SKM-1 (cell line): Measurements from ENCODE around the gene AKAP10.
"Not testable (repeated sequence)": the region's sequence is repeated elsewhere in the genome, so short reads cannot be mapped to it uniquely, and the experiment has no call there.

Experiments used
- DNase-seq: peaks from one replicate; lab custom pipeline; 2025; ENCODE audit not compliant: unreplicated experiment; lab: John Stamatoyannopoulos, UW

The AKAP10 gene

DNA sequence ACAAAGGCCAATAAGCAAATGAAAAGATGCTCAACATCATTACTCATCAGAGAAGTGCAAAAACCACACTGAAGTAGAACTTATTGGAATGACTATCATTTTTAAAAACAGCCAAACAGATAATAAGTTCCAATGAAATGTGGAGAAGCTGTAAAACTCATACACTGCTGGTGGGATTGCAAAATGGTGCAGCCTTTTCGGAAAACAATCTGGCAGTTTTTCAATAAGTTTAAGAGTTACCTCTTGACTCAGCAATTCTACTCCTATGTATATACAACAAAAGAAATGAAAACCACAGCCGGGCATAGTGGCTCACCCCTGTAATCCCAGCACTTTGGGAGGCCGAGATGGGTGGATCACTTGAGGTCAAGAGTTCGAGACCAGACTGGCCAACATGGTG is 49.3 kb downstream of the AKAP10 start:
- no peak for DNase-seq

- no peak for DNase-seq
These were observed 62.2 kb downstream of the AKAP10 start for GRCh38 chr17:19915245-19915978.

- DNase-seq = no peak
These were observed 66.6 kb downstream of the AKAP10 start for GRCh38 chr17:19911033-19911432.

GRCh38 chr17:19909139-19909538 is 68.5 kb downstream of the AKAP10 start:
- no peak for DNase-seq

DNA sequence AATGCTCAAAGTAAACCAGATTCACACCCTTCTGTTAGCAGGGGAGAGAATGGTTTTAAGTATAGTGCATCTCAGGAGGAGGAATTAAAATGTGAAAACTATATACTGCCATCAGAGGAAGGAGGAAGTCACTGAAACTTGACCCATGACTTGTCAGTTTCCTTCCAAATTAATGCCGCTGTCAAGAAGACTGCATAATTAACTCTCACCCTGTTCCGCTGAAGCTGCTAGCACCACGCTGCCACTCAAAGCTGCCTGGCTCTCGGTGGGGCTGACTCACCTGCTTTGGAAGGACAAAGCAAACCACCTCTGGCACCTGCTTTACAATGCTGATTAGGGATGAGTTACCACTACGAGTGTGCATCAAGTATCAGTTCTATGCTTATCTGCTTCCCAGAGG is 72.1 kb downstream of the AKAP10 start:
- no peak for DNase-seq

DNA sequence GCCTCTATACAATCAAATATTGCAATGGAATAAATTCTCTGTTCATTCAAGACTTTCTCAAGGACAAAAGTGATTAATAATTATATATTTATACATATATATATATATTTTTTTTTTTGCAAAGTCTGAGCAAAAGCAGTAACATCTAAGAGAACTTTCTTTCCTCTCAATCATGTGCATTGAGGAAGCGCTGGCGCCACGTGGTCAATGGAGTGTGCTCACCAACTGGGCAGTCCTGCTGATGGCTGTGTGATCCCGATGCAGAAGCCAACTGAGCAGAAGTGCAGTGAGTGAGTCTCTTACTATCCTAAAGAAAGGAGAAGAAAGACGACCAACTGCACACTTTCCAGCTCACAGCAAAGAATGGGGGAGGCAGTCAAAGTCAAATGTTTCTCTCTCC is 72.7 kb downstream of the AKAP10 start:
- no peak for DNase-seq

GRCh38 chr17:19904412-19904811 is 73.2 kb downstream of the AKAP10 start:
- no peak for DNase-seq

GRCh38 chr17:19900809-19901208 is 76.8 kb downstream of the AKAP10 start:
- no peak for DNase-seq

GRCh38 chr17:19897903-19898302 is 79.7 kb downstream of the AKAP10 start:
- no peak for DNase-seq

GRCh38 chr17:19897090-19897837 is 80.4 kb downstream of the AKAP10 start:
- DNase-seq = no peak

DNA sequence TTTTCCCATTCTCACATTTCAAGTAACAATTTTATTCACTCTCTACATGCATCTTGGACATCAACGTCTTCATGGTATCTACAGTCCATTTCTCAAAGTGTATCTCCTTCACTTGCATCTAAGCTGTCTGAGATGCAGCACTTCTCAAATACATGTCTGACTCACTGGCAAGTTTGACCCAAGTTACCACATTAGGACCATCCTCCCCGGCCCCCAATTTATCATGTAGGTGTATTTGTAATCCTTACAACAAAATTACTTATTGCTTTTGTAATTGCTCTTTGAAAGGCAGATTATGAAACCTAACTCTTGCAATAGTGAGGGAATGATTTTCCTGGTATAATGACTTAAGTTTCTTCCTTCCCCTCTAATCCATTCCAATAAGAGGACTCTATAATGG is 80.9 kb downstream of the AKAP10 start:
- no peak for DNase-seq

DNA sequence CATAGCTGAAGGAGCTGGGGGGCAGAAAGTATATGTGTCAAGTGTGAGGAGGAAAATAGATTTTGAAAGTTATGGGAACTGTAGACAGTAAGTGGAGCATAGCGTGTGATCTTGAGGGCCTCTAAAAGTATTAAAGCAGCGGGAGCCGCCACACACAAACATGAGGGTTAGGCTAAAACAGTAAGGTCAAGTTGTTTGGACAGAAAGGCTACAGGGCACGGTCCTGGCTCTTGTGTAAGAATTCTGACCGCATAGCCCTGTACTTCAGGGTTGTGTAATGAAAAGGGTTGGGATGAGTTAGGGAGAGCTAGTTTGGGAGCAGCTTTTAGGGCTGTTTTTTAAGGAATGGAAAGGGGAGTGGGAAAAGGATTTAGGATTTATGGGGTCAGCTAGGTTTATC is 87.1 kb downstream of the AKAP10 start:
- DNase-seq = not testable (repeated sequence)

DNA sequence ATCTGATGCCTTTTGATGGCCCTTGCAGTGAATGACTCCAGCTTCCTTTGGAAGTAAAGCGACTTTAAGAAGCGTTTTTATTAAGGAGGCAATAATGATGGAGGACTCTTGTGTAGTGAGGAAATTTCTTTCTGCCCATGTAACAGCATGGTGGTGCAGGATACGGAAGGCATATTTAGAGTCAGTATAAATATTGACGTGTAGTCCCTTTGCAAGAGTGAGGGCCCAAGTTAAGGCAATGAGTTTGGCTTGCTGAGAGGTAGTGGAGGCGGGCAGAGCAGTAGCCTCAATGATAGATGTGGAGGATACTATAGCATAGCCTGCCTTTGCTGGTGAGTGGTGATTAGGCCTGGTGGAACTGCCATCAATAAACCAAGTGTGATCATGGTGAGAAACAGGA is 87.6 kb downstream of the AKAP10 start:
- not testable (repeated sequence) for DNase-seq

GRCh38 chr17:19886116-19886515 is 91.5 kb downstream of the AKAP10 start:
- no peak for DNase-seq

DNA sequence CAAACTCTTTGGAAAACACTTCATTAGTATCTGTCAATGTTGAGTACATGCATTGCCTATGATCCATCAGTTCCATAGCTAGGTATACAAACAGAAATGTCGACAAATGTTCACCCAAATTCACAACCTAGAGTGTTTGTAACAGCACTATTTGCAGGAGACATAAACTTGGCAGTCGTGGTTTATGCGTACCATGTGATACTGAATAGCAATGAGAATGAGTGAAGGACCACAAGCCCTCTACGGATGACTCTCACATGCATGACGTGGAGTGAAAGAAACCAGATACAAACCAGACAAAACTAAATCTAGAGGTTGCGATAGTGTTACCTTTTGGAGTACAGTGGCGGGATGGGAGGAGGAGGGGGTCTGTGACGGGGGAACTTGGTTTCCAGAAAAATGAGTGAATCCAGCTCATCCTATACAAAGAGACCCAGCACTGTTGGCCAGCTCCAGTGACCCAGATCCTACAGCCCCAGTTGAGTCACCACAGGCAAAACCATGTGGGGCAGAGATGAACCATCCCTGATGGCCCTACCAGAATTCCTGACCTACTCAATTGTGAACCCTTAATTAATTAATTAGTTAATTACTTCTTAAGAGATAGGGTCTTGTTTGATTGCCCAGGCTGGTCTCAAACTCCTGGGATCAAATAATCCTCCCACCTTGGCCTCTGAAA is 94.0 kb downstream of the AKAP10 start:
- no peak for DNase-seq

DNA sequence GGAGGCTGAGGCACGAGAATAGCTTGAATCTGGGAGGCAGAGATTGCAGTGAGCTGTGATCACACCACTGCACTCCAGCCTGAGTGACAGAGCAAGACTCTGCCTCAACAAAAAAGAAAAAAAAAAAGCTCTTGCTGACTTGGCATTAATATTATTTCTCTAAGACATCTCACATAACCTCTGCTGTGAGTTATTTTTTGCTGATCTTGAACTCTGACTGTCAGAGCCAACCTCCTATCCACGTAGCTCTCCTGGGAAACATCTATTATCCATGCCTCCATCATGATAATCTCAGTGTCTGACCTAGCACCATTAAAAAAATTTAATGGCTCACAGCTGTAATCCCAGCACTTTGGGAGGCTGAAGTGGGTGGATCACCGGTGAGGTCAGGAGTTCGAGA is 97.2 kb downstream of the AKAP10 start:
- DNase-seq = no peak

DNA sequence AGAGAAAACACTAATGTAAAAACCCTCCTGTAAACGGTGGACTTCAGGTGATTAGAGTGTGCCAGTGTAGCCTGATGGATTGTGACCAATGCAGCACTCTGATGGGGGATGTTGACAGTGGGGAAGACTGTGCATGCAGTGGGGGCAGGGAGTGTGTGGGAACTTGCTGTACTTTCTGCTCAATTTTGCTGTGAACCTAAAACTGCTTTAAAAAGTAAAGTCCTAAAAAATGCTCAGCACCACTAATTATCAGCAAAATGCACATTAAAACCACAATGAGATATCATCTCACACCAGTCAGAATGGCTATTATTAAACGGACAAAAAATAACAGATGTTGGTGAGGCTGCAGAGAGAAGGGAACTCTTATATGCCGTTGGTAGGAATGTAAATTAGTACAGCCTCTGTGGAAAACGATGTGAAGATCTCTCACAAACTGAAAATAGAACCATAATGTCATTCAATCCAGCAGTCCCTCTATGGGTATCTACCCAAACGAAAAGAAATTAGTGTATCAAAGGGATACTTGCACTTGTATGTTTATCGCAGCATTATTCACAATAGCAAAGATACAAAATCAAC is 100.2 kb downstream of the AKAP10 start:
- DNase-seq = no peak

GRCh38 chr17:19876529-19877161 is 101.0 kb downstream of the AKAP10 start:
- peak; percentile 79 for DNase-seq

GRCh38 chr17:19874256-19874655 is 103.4 kb downstream of the AKAP10 start:
- DNase-seq = no peak

DNA sequence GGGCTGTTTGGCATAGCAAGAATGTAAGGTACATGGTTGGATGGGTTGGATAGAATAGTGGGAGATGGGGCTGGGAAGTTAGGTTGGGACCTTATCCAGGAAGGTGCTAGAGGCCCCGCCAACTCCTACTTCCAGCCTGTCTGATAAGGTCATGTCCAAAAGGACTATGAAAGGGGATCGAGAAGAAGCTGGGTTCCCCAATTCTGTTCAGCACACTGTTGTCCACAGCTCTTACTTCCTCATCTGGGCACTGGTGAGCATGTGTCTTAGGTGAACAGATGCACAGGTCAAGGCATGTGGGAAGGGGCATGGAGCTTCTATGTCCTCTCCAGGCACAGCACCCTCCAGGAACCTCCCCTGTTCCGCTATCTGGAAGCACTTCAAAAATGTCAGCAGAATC is 104.3 kb downstream of the AKAP10 start:
- DNase-seq = peak; percentile 11

DNA sequence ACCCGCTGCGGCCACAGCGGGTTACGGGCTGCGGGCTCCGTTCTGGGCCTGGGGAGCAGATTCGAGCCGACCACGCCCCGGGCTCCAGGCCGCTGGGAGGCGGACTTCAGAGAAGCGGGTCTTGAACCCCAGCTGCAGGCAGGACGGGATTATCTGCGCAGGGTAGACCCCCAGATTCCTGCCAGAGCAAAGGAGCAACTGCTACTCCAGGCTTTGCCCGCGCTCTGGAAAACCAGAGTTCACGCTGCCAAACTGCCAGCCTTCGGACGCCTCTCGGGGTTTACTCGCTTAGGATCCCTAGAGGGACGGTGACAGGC is 109.6 kb downstream of the AKAP10 start:
- DNase-seq = no peak
